Esophagus muscularis mucosa (tissue), 4 donors: Measurements from ENCODE around the gene EVC. TPM values are rescaled to one million over a fixed set of nuclear protein-coding genes. Genes with fewer than 3 reads are reported as not detected.

Experiments used
- DNase-seq: peaks from one replicate; pipeline ENCODE4 v3.0.0-alpha.2; 2017; ENCODE audit errors: extremely low spot score
- H3K27ac ChIP-seq, 4 donors: fragments of 200-600 bp; sonication (generic); replicated peaks in 1 of 4; 1 replicate in 3 of 4; 2 replicates in 1 of 4; pipeline ENCODE4 v1.5.1; 2016 to 2019; ENCODE audit warnings: mild to moderate bottlenecking in 1 of 4
- H3K27me3 ChIP-seq, 4 donors: fragments of 200-600 bp; sonication (generic); one replicate each; pipeline versions ENCODE4 v1.5.1 to v1.6.0; 2016 to 2019
- H3K36me3 ChIP-seq, 4 donors: fragments of 200-600 bp; sonication (generic); one replicate each; pipeline ENCODE4 v1.5.1; 2016 to 2019
- H3K4me1 ChIP-seq, 4 donors: fragments of 200-600 bp; sonication (generic); one replicate each; pipeline ENCODE4 v1.5.1; 2016 to 2019
- H3K4me3 ChIP-seq, 4 donors: fragments of 200-600 bp; sonication (generic); 1 replicate in 2 of 4; 2 replicates in 2 of 4; pipeline ENCODE4 v1.5.1; 2016 to 2019; ENCODE audit warnings: mild to moderate bottlenecking in 4 of 4, moderate library complexity in 1 of 4
- H3K9me3 ChIP-seq, 4 donors: fragments of 200-600 bp; sonication (generic); 1 replicate in 3 of 4; 2 replicates in 1 of 4; pipeline ENCODE4 v1.5.1; 2016 to 2019
- CTCF ChIP-seq, 3 experiments: fragments of 200-600 bp in 2 of 3; fragments of 450-650 bp in 1 of 3; sonication (generic) in 2 of 3; IDR thresholded peaks; one replicate each; pipeline ENCODE4 v1.5.1; 2017 to 2019; ENCODE audit warnings: antibody characterized with exemption in 3 of 3, mild to moderate bottlenecking in 2 of 3, moderate library complexity in 1 of 3
- EP300 ChIP-seq: sonication (generic); formaldehyde crosslinking; IDR thresholded peaks from one replicate; pipeline ENCODE4 v1.6.1; 2017; ENCODE audit warnings: antibody characterized with exemption
- POLR2A ChIP-seq: fragments of 450-650 bp; IDR thresholded peaks from one replicate; pipeline ENCODE4 v1.6.1; 2017; ENCODE audit warnings: antibody characterized with exemption, moderate library complexity, mild to moderate bottlenecking, low read depth
- POLR2AphosphoS5 ChIP-seq, 2 donors: sonication (generic); formaldehyde crosslinking; IDR thresholded peaks; one replicate each; pipeline ENCODE4 v1.6.1; 2017; ENCODE audit warnings: antibody characterized with exemption in 2 of 2
- WGBS: methylation state at CpG from one replicate; pipeline ENCODE4 v1.1.5; 2018; 5-methylcytosine and 5-hydroxymethylcytosine counted together
- intact Hi-C: fragments of 100-400 bp; cut with DNase I; formaldehyde crosslinking; loops from one replicate; pipeline ENCODE4 v1.15.1; 2023
- total RNA-seq, 4 donors: library from RNA; depleted of rRNA; stranded (reverse); fragments of >200 nt; gene quantifications; one replicate each; pipeline versions ENCODE4 v1.1.0 to v1.2.1, GENCODE V29; 2016

EVC gene
- total RNA-seq, 4 donors from 2014 or later, result 25.7 to 59.6 (median 44.2) TPM

DNA sequence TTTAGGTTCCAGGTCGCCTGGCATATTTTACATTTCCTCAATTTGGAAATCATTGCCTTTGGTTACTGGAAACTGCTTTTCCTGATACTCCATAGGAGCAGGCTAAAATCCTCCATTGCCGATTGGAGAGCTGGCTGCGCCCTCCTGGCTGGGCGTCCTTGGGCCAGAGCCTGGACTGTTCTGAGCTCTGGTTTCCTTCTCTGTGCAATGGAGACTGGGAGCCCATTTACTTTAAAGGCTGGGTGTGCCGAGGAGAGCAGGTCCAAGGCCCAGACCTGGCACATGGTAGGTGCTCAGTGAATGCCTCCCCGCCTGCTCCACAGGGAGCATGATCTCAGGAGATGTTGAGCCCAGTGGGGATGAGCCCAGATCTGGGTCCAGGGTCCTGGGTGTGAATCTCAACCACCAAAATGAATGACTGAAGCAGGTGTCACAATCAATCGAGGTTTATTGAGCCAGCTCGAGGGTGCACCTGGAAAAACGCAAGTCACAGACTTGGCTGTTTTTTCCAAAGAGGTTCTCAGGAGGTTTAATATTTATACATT, 50.0 kb downstream of the EVC start:
- no peak for DNase-seq
- intact Hi-C loops, result no loop called here
- H3K9me3 ChIP-seq, result peaks cover 0 to 6% (median 0%) of the 10 kb centered on the region in 4 donors
- H3K27me3 ChIP-seq, result no peaks in the 10 kb centered on the region
- no peaks in the 10 kb centered on the region for H3K4me1 ChIP-seq
- WGBS, result 95% methylated on average over 9 of the region's 9 CpGs
- no peak for TF ChIP-seq POLR2A
- no peak for TF ChIP-seq CTCF (IDR thresholded peaks at IDR 0.05)
- no peak for TF ChIP-seq EP300
- no peak for TF ChIP-seq POLR2AphosphoS5 (IDR thresholded peaks at IDR 0.05)
- no peak overlapping the region for H3K27ac ChIP-seq
- H3K36me3 ChIP-seq, result peaks cover 12 to 36% (median 24%) of the 10 kb centered on the region in 4 donors
- no peak overlapping the region for H3K4me3 ChIP-seq

GRCh38 chr4:5770051-5770450, 59.0 kb downstream of the EVC start:
- H3K4me1 ChIP-seq, result no peaks in the 10 kb centered on the region
- no peak for DNase-seq
- intact Hi-C loops, result no loop called here
- H3K9me3 ChIP-seq, result no peaks in the 10 kb centered on the region
- peaks cover 0 to 35% (median 19%) of the 10 kb centered on the region in 4 donors for H3K36me3 ChIP-seq
- no peak overlapping the region for H3K27ac ChIP-seq
- H3K4me3 ChIP-seq, result no peak overlapping the region
- TF ChIP-seq POLR2A, result no peak
- no peak for TF ChIP-seq POLR2AphosphoS5 (IDR thresholded peaks at IDR 0.05)
- no peak for TF ChIP-seq EP300
- TF ChIP-seq CTCF (IDR thresholded peaks at IDR 0.05), result no peak
- no peaks in the 10 kb centered on the region for H3K27me3 ChIP-seq
- WGBS, result 100% methylated on average over 3 of the region's 4 CpGs

DNA sequence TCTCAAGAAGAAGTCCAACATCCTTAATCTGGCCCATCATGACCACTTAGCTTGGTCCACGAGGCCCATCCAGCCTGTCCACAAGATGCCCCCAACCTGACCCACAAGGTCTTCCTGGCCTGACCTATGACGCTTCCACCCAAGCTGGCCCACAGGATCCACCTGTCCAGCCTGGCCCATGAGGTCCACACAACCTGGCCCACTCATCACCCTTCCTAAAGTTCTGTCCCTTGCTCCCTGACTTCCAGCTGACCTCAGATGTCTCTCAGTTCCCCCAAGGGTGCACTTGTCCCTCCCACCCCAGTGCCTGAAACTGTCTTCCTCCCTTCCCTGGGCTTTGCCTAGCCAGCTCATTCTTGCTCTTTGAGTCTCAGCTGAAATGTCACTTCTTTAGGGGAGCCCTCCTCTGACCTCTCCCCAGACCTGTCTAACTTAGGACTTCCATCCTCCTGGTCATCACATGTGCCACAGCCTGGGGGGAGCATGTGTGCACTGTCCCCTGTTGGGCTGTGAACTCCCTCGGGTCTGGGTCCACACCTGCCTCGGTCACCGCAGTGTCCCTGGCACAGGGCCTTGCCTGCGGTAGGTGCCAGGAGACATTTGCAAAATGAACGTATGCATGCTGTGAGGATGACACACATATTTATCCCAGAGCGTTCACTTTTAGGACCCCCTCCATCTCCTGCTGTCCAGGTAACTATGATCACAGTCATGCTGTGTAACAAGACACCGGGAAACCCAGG, 61.7 kb downstream of the EVC start:
- no peak overlapping the region for H3K4me3 ChIP-seq
- no peaks in the 10 kb centered on the region for H3K27me3 ChIP-seq
- no peaks in the 10 kb centered on the region for H3K4me1 ChIP-seq
- DNase-seq, result no peak
- H3K36me3 ChIP-seq, result peaks cover 0 to 48% (median 21%) of the 10 kb centered on the region in 4 donors
- peaks cover 0 to 18% (median 12%) of the 10 kb centered on the region in 4 donors for H3K9me3 ChIP-seq
- TF ChIP-seq POLR2A, result no peak
- TF ChIP-seq EP300, result no peak
- no peak for TF ChIP-seq CTCF (IDR thresholded peaks at IDR 0.05)
- no peak for TF ChIP-seq POLR2AphosphoS5 (IDR thresholded peaks at IDR 0.05)
- 84% methylated on average over 6 of the region's 9 CpGs for WGBS
- intact Hi-C loops, result no loop called here
- no peak overlapping the region for H3K27ac ChIP-seq

DNA sequence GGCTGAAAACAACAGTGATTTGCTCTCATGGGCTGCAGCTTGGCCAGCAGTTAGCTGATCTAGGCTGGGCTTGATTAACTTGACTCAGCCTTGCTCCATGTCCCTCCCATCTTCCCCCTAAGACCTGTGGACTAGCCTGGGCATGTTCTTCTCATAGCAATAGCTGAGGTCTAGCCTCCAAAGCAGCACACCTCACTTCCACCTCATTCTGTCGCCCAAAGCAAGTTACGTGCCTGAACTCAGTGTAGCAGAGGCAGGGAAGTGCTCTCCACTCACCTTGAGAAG, 62.2 kb downstream of the EVC start:
- H3K27me3 ChIP-seq, result no peaks in the 10 kb centered on the region
- intact Hi-C loops, result no loop called here
- no peaks in the 10 kb centered on the region for H3K4me1 ChIP-seq
- H3K27ac ChIP-seq, result no peak overlapping the region
- WGBS, result 92% methylated on average over 2 of the region's 2 CpGs
- H3K4me3 ChIP-seq, result no peak overlapping the region
- H3K36me3 ChIP-seq, result peaks cover 0 to 48% (median 20%) of the 10 kb centered on the region in 4 donors
- peaks cover 0 to 18% (median 12%) of the 10 kb centered on the region in 4 donors for H3K9me3 ChIP-seq
- TF ChIP-seq EP300, result no peak
- TF ChIP-seq CTCF (IDR thresholded peaks at IDR 0.05), result no peak
- no peak for TF ChIP-seq POLR2AphosphoS5 (IDR thresholded peaks at IDR 0.05)
- TF ChIP-seq POLR2A, result no peak
- no peak for DNase-seq
